Naive thymus-derived CD4-positive, alpha-beta T cell (primary cell): ENCODE measurements around the gene NGEF. TPM values are rescaled to one million over a fixed set of nuclear protein-coding genes. Genes with fewer than 3 reads are reported as not detected.

ENCODE experiments used
- ATAC-seq: fragments of 150-1000 bp; cut with Tn5 transposase; 2 replicates; pipeline ENCODE4 v1.10.0; 2021; ENCODE audit warnings: mild to moderate bottlenecking, moderate library complexity
- CTCF ChIA-PET: fragments of 350-600 bp; sonication (Branson Sonifier 250); formaldehyde crosslinking; loops from one replicate; lab custom pipeline; 2021; ENCODE audit warnings: antibody characterized with exemption; lab: Charles Lee
- POLR2A ChIA-PET: fragments of 350-600 bp; sonication (Branson Sonifier 250); formaldehyde crosslinking; loops from one replicate; lab custom pipeline; 2021; ENCODE audit warnings: antibody characterized with exemption, inconsistent platforms; lab: Charles Lee
- DNase-seq, 9 donors: peaks; one replicate each; pipeline versions ENCODE4 v3.0.0 to v3.0.0-alpha.2; 2020 to 2022; ENCODE audit warnings: mixed read lengths in 1 of 9
- H3K27ac ChIP-seq: one replicate; pipeline ENCODE4 v1.7.0; 2013; ENCODE audit warnings: mild to moderate bottlenecking, low read depth, low read length, moderate library complexity
- H3K27me3 ChIP-seq, 2 donors: one replicate each; pipeline ENCODE4 v1.7.0; 2013; ENCODE audit warnings: low read length in 2 of 2, mild to moderate bottlenecking in 2 of 2, moderate library complexity in 2 of 2; ENCODE audit not compliant: control insufficient read depth in 2 of 2, insufficient read depth in 2 of 2
- H3K36me3 ChIP-seq, 3 experiments: 1 replicate in 2 of 3; 2 replicates in 1 of 3; pipeline ENCODE4 v1.7.0; 2013; ENCODE audit warnings: low read length in 3 of 3, mild to moderate bottlenecking in 3 of 3, moderate library complexity in 1 of 3; ENCODE audit not compliant: insufficient read depth in 3 of 3, control insufficient read depth in 2 of 3
- H3K4me1 ChIP-seq, 2 donors: one replicate each; pipeline ENCODE4 v1.7.0; 2013; ENCODE audit warnings: low read length in 2 of 2, mild to moderate bottlenecking in 2 of 2, moderate library complexity in 1 of 2; ENCODE audit not compliant: control insufficient read depth in 2 of 2, insufficient read depth in 2 of 2
- H3K4me3 ChIP-seq: 2 replicates; pipeline ENCODE4 v1.7.0; 2013; ENCODE audit warnings: mild to moderate bottlenecking, low read length
- H3K9me3 ChIP-seq, 3 experiments: 1 replicate in 2 of 3; 2 replicates in 1 of 3; pipeline ENCODE4 v1.7.0; 2013; ENCODE audit warnings: low read length in 3 of 3; ENCODE audit not compliant: control insufficient read depth in 2 of 3
- H3K27ac Mint-ChIP-seq, 9 donors: one replicate each; pipeline ENCODE4 v1.8.0; 2020 to 2022; ENCODE audit warnings: mixed read lengths in 9 of 9, mild to moderate bottlenecking in 8 of 9, moderate library complexity in 5 of 9, inconsistent platforms in 2 of 9
- H3K27me3 Mint-ChIP-seq, 5 donors: one replicate each; pipeline ENCODE4 v1.8.0; 2021 to 2022; ENCODE audit warnings: mixed read lengths in 5 of 5, mild to moderate bottlenecking in 1 of 5
- H3K36me3 Mint-ChIP-seq, 5 donors: one replicate each; pipeline ENCODE4 v1.8.0; 2020 to 2022; ENCODE audit warnings: mixed read lengths in 5 of 5, mild to moderate bottlenecking in 3 of 5, inconsistent platforms in 1 of 5
- H3K4me1 Mint-ChIP-seq, 7 donors: one replicate each; pipeline ENCODE4 v1.8.0; 2020 to 2022; ENCODE audit warnings: mixed read lengths in 7 of 7, mild to moderate bottlenecking in 3 of 7, inconsistent platforms in 1 of 7
- H3K4me3 Mint-ChIP-seq, 10 donors: one replicate each; pipeline ENCODE4 v1.8.0; 2020 to 2022; ENCODE audit warnings: mild to moderate bottlenecking in 10 of 10, mixed read lengths in 10 of 10, moderate library complexity in 6 of 10, inconsistent platforms in 2 of 10
- H3K9me3 Mint-ChIP-seq, 11 donors: one replicate each; pipeline ENCODE4 v1.8.0; 2020 to 2022; ENCODE audit warnings: mixed read lengths in 11 of 11, mild to moderate bottlenecking in 4 of 11, inconsistent platforms in 1 of 11, moderate library complexity in 1 of 11
- intact Hi-C, 2 donors: fragments of 100-400 bp; cut with micrococcal nuclease; formaldehyde crosslinking; loops; one replicate each; pipeline ENCODE4 v1.15.1; 2023
- polyA plus RNA-seq, 2 donors: library from polyadenylated mRNA; unstranded; fragments of 300-500 nt; fragmentation: Illumina TruSeq; gene quantifications; one replicate each; pipeline ENCODE4 v1.2.3, GENCODE V29; 2021
- total RNA-seq, 6 experiments: library from RNA in 5 of 6; stranded (reverse) in 5 of 6; gene quantifications; 1 replicate in 5 of 6; 2 replicates in 1 of 6; pipeline ENCODE4 v1.2.3 and lab custom pipeline; 2021 to 2026

NGEF gene
- total and polyA plus RNA-seq, 7 experiments from 2014 or later = not detected

DNA sequence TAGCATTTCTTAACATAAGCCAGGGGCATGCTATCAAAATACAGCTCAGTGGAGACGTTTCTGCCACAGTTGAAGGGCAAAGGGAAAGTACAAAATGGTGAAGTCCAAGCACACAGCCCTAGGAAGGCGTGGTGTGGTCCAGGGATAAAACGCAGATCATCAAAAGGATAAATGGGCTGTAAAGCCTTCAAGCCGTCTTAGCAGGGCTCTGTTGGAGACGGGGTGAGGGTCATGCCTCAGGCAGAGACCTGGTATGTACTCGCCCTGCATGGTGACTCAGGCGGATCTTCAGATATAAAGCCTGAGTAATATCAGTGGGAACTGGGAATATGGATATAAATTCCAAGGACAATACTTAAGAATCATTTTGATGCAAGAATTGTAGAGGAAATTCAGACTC lies 61.2 kb downstream of the NGEF start:
- Histone ChIP-seq H3K36me3 (no peaks in the 10 kb centered on the region), H3K4me3 (no peak overlapping the region), H3K27me3 (no peaks in the 10 kb centered on the region), H3K4me1 (no peaks in the 10 kb centered on the region), H3K9me3 (no peaks in the 10 kb centered on the region), H3K27ac (no peak overlapping the region)
- DNase-seq (no peak), ATAC-seq (no peak)
- Mint-ChIP-seq H3K4me3 (no peak overlapping the region), H3K4me1 (no peaks in the 10 kb centered on the region), H3K27me3 (peaks cover 0 to 14% (median 5%) of the 10 kb centered on the region in 5 donors), H3K9me3 (peaks cover 0 to 3% (median 0%) of the 10 kb centered on the region in 11 donors), H3K36me3 (no peaks in the 10 kb centered on the region), H3K27ac (no peak overlapping the region)
- CTCF ChIA-PET = no interaction called here
- POLR2A ChIA-PET = no interaction called here
- intact Hi-C loops = no loop called here

DNA sequence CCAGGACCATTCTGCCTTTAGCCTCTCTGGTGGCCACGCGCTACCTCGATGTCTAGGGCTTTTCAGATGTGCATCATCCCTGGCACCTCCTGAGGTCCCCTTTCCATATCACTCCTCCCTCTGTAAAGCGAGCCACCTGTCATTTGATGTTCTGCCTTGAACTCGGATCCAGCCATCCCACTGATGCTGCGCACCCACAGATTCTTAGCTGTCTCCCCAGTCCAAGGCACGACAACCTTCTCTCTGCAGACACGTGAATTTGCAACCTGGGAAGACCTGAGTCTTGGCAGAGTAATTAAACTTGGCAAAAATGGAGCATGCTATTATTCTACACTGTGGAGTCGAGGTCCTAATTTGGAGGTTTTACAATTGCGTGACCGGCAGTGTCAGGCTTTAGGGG lies 61.9 kb downstream of the NGEF start:
- Histone ChIP-seq H3K4me3 (no peak overlapping the region), H3K36me3 (no peaks in the 10 kb centered on the region), H3K9me3 (no peaks in the 10 kb centered on the region), H3K27me3 (no peaks in the 10 kb centered on the region), H3K4me1 (no peaks in the 10 kb centered on the region), H3K27ac (no peak overlapping the region)
- H3K9me3 Mint-ChIP-seq = peaks cover 0 to 3% (median 0%) of the 10 kb centered on the region in 11 donors
- ChIA-PET CTCF (no interaction called here), POLR2A (no interaction called here)
- DNase-seq = no peak
- ATAC-seq = no peak
- H3K4me1 Mint-ChIP-seq = no peaks in the 10 kb centered on the region
- peaks cover 0 to 14% (median 5%) of the 10 kb centered on the region in 5 donors for H3K27me3 Mint-ChIP-seq
- intact Hi-C loops = no loop called here
- no peak overlapping the region for H3K27ac Mint-ChIP-seq
- H3K36me3 Mint-ChIP-seq = no peaks in the 10 kb centered on the region
- no peak overlapping the region for H3K4me3 Mint-ChIP-seq

DNA sequence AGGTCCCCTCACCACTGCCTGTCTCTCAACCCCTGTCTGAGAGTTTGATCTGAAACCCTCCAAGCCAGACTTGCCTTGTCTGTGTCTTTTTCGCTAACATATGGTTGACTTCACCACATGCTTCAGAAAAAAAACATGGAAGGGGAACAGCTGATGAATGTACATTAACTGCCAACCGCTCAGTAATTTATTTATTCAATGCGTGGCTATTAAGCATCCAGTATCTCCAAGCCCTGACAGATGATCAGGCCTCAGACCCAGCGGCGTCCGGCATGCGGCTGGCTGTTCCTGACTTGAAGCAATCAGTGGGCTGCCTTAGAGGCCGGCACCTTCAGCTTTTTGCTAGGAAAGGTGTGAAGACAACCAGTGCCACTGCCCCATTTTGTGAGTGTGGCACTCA lies 62.3 kb downstream of the NGEF start:
- DNase-seq (no peak), ATAC-seq (no peak)
- H3K9me3 ChIP-seq = no peaks in the 10 kb centered on the region
- Mint-ChIP-seq H3K4me3 (no peak overlapping the region), H3K4me1 (no peaks in the 10 kb centered on the region), H3K9me3 (peaks cover 0 to 3% (median 0%) of the 10 kb centered on the region in 11 donors), H3K27ac (no peak overlapping the region), H3K36me3 (no peaks in the 10 kb centered on the region), H3K27me3 (peaks cover 0 to 10% (median 5%) of the 10 kb centered on the region in 5 donors)
- H3K27me3 ChIP-seq = no peaks in the 10 kb centered on the region
- no peaks in the 10 kb centered on the region for H3K36me3 ChIP-seq
- no peak overlapping the region for H3K27ac ChIP-seq
- H3K4me3 ChIP-seq = no peak overlapping the region
- ChIA-PET CTCF (no interaction called here), POLR2A (no interaction called here)
- intact Hi-C loops = no loop called here
- H3K4me1 ChIP-seq = no peaks in the 10 kb centered on the region

DNA sequence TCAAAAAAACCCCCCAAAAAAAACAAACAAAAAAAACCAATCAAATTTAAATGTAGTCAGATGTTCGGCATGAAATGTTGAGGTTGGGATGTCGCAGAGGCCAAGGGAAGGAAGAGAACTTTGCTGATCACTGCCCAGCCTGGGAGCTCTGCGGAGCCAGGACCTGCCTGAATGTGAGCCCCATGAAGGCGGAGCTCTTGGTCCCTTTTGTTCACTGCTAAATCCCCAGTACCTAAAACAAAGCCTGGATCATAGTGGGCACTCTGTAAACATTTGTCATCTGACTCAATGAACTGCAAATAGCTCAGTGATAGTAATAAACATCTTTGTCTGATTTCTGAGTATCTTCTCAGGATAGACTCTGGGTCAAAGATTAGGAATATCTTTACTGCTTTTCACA lies 64.0 kb downstream of the NGEF start:
- no peak for ATAC-seq
- Mint-ChIP-seq H3K4me1 (no peaks in the 10 kb centered on the region), H3K9me3 (peaks cover 0 to 3% (median 0%) of the 10 kb centered on the region in 11 donors), H3K27me3 (peaks cover 0 to 11% (median 2%) of the 10 kb centered on the region in 5 donors), H3K27ac (no peak overlapping the region), H3K4me3 (no peak overlapping the region), H3K36me3 (no peaks in the 10 kb centered on the region)
- ChIA-PET CTCF (no interaction called here), POLR2A (no interaction called here)
- DNase-seq = no peak
- H3K4me3 ChIP-seq = no peak overlapping the region
- H3K4me1 ChIP-seq = no peaks in the 10 kb centered on the region
- intact Hi-C loops = no loop called here
- H3K36me3 ChIP-seq = no peaks in the 10 kb centered on the region
- no peaks in the 10 kb centered on the region for H3K9me3 ChIP-seq
- no peaks in the 10 kb centered on the region for H3K27me3 ChIP-seq
- H3K27ac ChIP-seq = no peak overlapping the region

DNA sequence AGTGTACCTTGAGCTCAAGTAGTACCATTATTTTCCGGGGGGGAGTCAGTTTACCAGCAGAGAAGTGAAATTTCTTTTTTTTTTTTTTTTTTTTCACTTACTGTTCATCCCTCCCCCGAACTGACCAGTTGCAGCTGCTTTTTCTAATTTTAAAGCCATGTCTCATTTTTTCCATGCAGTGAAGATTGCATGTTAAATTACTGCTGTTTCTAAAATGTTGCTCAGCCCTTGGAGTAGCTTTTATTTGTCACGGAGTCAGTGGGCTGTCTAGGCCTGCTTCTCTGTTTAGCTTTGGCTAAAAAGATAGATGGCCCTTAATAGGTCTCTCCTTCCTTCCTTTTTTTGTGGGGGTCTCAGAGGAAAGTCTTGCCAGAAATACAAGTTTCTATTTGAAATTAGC lies 70.2 kb downstream of the NGEF start:
- Mint-ChIP-seq H3K4me1 (no peaks in the 10 kb centered on the region), H3K27me3 (peaks cover 3 to 10% (median 8%) of the 10 kb centered on the region in 5 donors), H3K36me3 (peaks cover 0 to 5% (median 0%) of the 10 kb centered on the region in 5 donors), H3K27ac (no peak overlapping the region), H3K9me3 (peaks cover 0 to 13% (median 3%) of the 10 kb centered on the region in 11 donors), H3K4me3 (no peak overlapping the region)
- no peak overlapping the region for H3K4me3 ChIP-seq
- CTCF ChIA-PET = no interaction called here
- no peaks in the 10 kb centered on the region for H3K9me3 ChIP-seq
- ATAC-seq = no peak
- H3K27me3 ChIP-seq = no peaks in the 10 kb centered on the region
- no peaks in the 10 kb centered on the region for H3K36me3 ChIP-seq
- no peak overlapping the region for H3K27ac ChIP-seq
- intact Hi-C loops = no loop called here
- POLR2A ChIA-PET = no interaction called here
- DNase-seq = no peak
- H3K4me1 ChIP-seq = no peaks in the 10 kb centered on the region

DNA sequence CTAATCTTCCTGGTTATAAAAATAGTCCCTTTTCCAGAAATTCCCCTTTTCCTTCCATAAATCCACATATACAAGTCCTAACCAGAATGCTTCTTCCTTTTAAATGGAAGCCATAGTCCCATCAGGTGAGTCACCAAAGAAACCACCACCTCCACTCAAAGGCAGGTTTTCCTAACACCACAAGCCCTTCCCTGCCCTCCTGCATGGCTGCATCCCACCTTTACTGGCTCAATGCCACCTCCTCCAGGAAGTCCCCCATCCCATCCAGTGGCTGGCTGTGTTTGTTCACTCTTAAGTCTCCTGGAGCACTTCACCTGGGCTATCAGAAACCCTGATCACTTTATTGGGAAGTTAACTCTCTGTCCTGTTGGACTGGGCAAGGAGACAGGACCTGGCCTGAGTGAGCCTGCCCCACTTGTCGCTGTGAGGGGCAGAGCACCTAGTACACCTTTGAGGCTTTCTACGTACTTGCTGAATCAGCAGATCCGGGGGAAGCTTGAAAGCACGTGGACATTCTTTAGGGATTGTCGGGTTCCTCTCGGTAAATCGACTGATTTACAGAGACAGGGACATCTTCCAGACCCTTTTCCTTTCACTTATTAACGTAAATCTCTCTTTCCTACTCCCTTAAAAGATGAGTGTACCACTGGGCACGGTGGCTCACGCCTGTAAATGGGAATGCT lies 71.0 kb downstream of the NGEF start:
- Mint-ChIP-seq H3K27me3 (peaks cover 6 to 15% (median 9%) of the 10 kb centered on the region in 5 donors), H3K9me3 (peaks cover 0 to 13% (median 3%) of the 10 kb centered on the region in 11 donors), H3K27ac (no peak overlapping the region), H3K4me1 (no peaks in the 10 kb centered on the region), H3K36me3 (peaks cover 0 to 5% (median 0%) of the 10 kb centered on the region in 5 donors), H3K4me3 (no peak overlapping the region)
- intact Hi-C loops = no loop called here
- POLR2A ChIA-PET = no interaction called here
- Histone ChIP-seq H3K4me3 (no peak overlapping the region), H3K4me1 (no peaks in the 10 kb centered on the region), H3K9me3 (no peaks in the 10 kb centered on the region), H3K27me3 (no peaks in the 10 kb centered on the region), H3K36me3 (no peaks in the 10 kb centered on the region), H3K27ac (no peak overlapping the region)
- DNase-seq = no peak
- ATAC-seq = no peak
- CTCF ChIA-PET = no interaction called here

DNA sequence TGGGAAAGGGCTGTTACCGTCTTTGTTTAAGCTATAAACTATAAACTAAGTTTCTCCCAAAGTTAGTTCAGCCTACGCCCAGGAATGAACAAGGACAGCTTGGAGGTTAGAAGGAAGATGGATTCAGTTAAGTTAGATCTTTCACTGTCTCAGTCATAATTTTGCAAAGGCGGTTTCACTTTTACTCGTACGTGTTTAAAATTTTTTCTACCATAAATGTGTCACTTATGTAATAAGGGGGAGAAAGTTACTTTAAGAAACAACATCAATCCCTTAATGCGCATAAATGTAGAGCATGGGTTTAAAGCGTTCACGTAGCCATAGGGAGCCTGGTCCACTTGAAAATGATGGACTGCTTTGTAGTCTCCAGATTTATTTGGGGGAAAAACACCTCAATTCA lies 71.7 kb downstream of the NGEF start:
- Mint-ChIP-seq H3K9me3 (peaks cover 0 to 13% (median 3%) of the 10 kb centered on the region in 11 donors), H3K4me3 (no peak overlapping the region), H3K27ac (no peak overlapping the region), H3K4me1 (no peaks in the 10 kb centered on the region), H3K36me3 (peaks cover 0 to 5% (median 0%) of the 10 kb centered on the region in 5 donors), H3K27me3 (peaks cover 6 to 16% (median 9%) of the 10 kb centered on the region in 5 donors)
- Histone ChIP-seq H3K27me3 (no peaks in the 10 kb centered on the region), H3K4me1 (no peaks in the 10 kb centered on the region), H3K4me3 (no peak overlapping the region), H3K27ac (no peak overlapping the region), H3K9me3 (no peaks in the 10 kb centered on the region), H3K36me3 (no peaks in the 10 kb centered on the region)
- POLR2A ChIA-PET = no interaction called here
- no peak for ATAC-seq
- CTCF ChIA-PET = no interaction called here
- intact Hi-C loops = no loop called here
- no peak for DNase-seq
